RWPE1 (cell line): ENCODE results near the gene ADAMTS5.
A peak's percentile ranks its signal among the peaks of the same experiment; 100 is the strongest.

ENCODE experiments used
- CTCF ChIA-PET: fragments of 350-600 bp; sonication (Branson Sonifier 250); formaldehyde crosslinking; extraction: SDS; loops from one replicate; lab custom pipeline; 2021; lab: Yijun Ruan, JAX
- POLR2A ChIA-PET: fragments of 400-600 bp; formaldehyde crosslinking; extraction: SDS; loops from one replicate; lab custom pipeline; 2020; ENCODE audit warnings: antibody characterized with exemption; ENCODE audit not compliant: low non-redundant PET; lab: Yijun Ruan, JAX
- DNase-seq: peaks from one replicate; pipeline ENCODE4 v3.0.0; 2012; ENCODE audit warnings: low spot score
- H3K27ac ChIP-seq: fragments of 450-650 bp; 2 replicates; pipeline ENCODE4 v1.5.1; 2017
- CTCF ChIP-seq: fragments of 450-650 bp; conservative IDR thresholded peaks from 2 replicates; pipeline ENCODE4 v1.5.1; 2017; ENCODE audit warnings: low read depth, mild to moderate bottlenecking

Gene ADAMTS5

GRCh38 chr21:26967062-26967913, at the start of gene ADAMTS5:
Gene ADAMTS5 (minus strand): TSS chr21:26967088. CDS start chr21:26966391, 697 bp downstream.
- H3K27ac ChIP-seq: no peak within 1 kb of the TSS
- ChIA-PET POLR2A (no interaction called here), CTCF (no interaction called here)
- TF ChIP-seq CTCF: no peak
- peak; percentile 10 for DNase-seq

GRCh38 chr21:27001526-27001925, 34.6 kb upstream of the ADAMTS5 start:
- TF ChIP-seq CTCF: no peak
- no peak overlapping the region for H3K27ac ChIP-seq
- CTCF ChIA-PET: no interaction called here
- POLR2A ChIA-PET: no interaction called here
- no peak for DNase-seq

- CTCF ChIA-PET: no interaction called here
- POLR2A ChIA-PET: no interaction called here
These were observed 16.7 kb upstream of the ADAMTS5 start for GRCh38 chr21:26983576-26983975.

GRCh38 chr21:26982767-26983166, 15.9 kb upstream of the ADAMTS5 start:
- ChIA-PET POLR2A (no interaction called here), CTCF (no interaction called here)
- H3K27ac ChIP-seq: no peak overlapping the region
- TF ChIP-seq CTCF: no peak
- DNase-seq: peak; percentile 26

More at GRCh38 chr21:26983576-26983975, 16.7 kb upstream of the ADAMTS5 start:
- no peak overlapping the region for H3K27ac ChIP-seq
- no peak for TF ChIP-seq CTCF
- DNase-seq: no peak

- DNase-seq: no peak
- TF ChIP-seq CTCF: no peak
- ChIA-PET CTCF (no interaction called here), POLR2A (no interaction called here)
- H3K27ac ChIP-seq: no peak overlapping the region
These were observed 10.9 kb upstream of the ADAMTS5 start for GRCh38 chr21:26977746-26978145.

GRCh38 chr21:26973226-26973625, 6.3 kb upstream of the ADAMTS5 start:
- ChIA-PET CTCF (no interaction called here), POLR2A (no interaction called here)
- TF ChIP-seq CTCF: no peak
- no peak for DNase-seq
- H3K27ac ChIP-seq: no peak overlapping the region
